Esophagus muscularis mucosa (tissue), 4 donors: ENCODE results near the gene ADD3. TPM values are rescaled to one million over a fixed set of nuclear protein-coding genes. Genes with fewer than 3 reads are reported as not detected.

Experiments
- DNase-seq: peaks from one replicate; pipeline ENCODE4 v3.0.0-alpha.2; 2017; ENCODE audit errors: extremely low spot score
- H3K27ac ChIP-seq, 4 donors: fragments of 200-600 bp; sonication (generic); replicated peaks in 1 of 4; 1 replicate in 3 of 4; 2 replicates in 1 of 4; pipeline ENCODE4 v1.5.1; 2016 to 2019; ENCODE audit warnings: mild to moderate bottlenecking in 1 of 4
- H3K27me3 ChIP-seq, 4 donors: fragments of 200-600 bp; sonication (generic); one replicate each; pipeline versions ENCODE4 v1.5.1 to v1.6.0; 2016 to 2019
- H3K36me3 ChIP-seq, 4 donors: fragments of 200-600 bp; sonication (generic); one replicate each; pipeline ENCODE4 v1.5.1; 2016 to 2019
- H3K4me1 ChIP-seq, 4 donors: fragments of 200-600 bp; sonication (generic); one replicate each; pipeline ENCODE4 v1.5.1; 2016 to 2019
- H3K4me3 ChIP-seq, 4 donors: fragments of 200-600 bp; sonication (generic); 1 replicate in 2 of 4; 2 replicates in 2 of 4; pipeline ENCODE4 v1.5.1; 2016 to 2019; ENCODE audit warnings: mild to moderate bottlenecking in 4 of 4, moderate library complexity in 1 of 4
- H3K9me3 ChIP-seq, 4 donors: fragments of 200-600 bp; sonication (generic); 1 replicate in 3 of 4; 2 replicates in 1 of 4; pipeline ENCODE4 v1.5.1; 2016 to 2019
- CTCF ChIP-seq, 3 experiments: fragments of 200-600 bp in 2 of 3; fragments of 450-650 bp in 1 of 3; sonication (generic) in 2 of 3; IDR thresholded peaks; one replicate each; pipeline ENCODE4 v1.5.1; 2017 to 2019; ENCODE audit warnings: antibody characterized with exemption in 3 of 3, mild to moderate bottlenecking in 2 of 3, moderate library complexity in 1 of 3
- EP300 ChIP-seq: sonication (generic); formaldehyde crosslinking; IDR thresholded peaks from one replicate; pipeline ENCODE4 v1.6.1; 2017; ENCODE audit warnings: antibody characterized with exemption
- POLR2A ChIP-seq: fragments of 450-650 bp; IDR thresholded peaks from one replicate; pipeline ENCODE4 v1.6.1; 2017; ENCODE audit warnings: antibody characterized with exemption, moderate library complexity, mild to moderate bottlenecking, low read depth
- POLR2AphosphoS5 ChIP-seq, 2 donors: sonication (generic); formaldehyde crosslinking; IDR thresholded peaks; one replicate each; pipeline ENCODE4 v1.6.1; 2017; ENCODE audit warnings: antibody characterized with exemption in 2 of 2
- WGBS: methylation state at CpG from one replicate; pipeline ENCODE4 v1.1.5; 2018; 5-methylcytosine and 5-hydroxymethylcytosine counted together
- intact Hi-C: fragments of 100-400 bp; cut with DNase I; formaldehyde crosslinking; loops from one replicate; pipeline ENCODE4 v1.15.1; 2023
- total RNA-seq, 4 donors: library from RNA; depleted of rRNA; stranded (reverse); fragments of >200 nt; gene quantifications; one replicate each; pipeline versions ENCODE4 v1.1.0 to v1.2.1, GENCODE V29; 2016

ADD3 gene
- total RNA-seq, 4 donors from 2014 or later = 60.1 to 228 (median 99.2) TPM

- DNase-seq = no peak
- no peaks in the 10 kb centered on the region for H3K36me3 ChIP-seq
- H3K9me3 ChIP-seq = no peaks in the 10 kb centered on the region
- H3K4me3 ChIP-seq = no peak overlapping the region
- no peak overlapping the region for H3K27ac ChIP-seq
- peaks cover 0 to 3% (median 0%) of the 10 kb centered on the region in 4 donors for H3K4me1 ChIP-seq
- intact Hi-C loops = no loop called here
- 76% methylated on average over 3 of the region's 3 CpGs for WGBS
- TF ChIP-seq CTCF (IDR thresholded peaks at IDR 0.05) = no peak
- no peak for TF ChIP-seq POLR2AphosphoS5 (IDR thresholded peaks at IDR 0.05)
- no peak for TF ChIP-seq POLR2A
- TF ChIP-seq EP300 = no peak
- H3K27me3 ChIP-seq = no peaks in the 10 kb centered on the region
Measured at GRCh38 chr10:109987452-109988211, 20.2 kb upstream of the ADD3 start.

GRCh38 chr10:109988212-109988596 lies 19.6 kb upstream of the ADD3 start:
- no peak overlapping the region for H3K27ac ChIP-seq
- 93% methylated on average over 1 of the region's 1 CpG for WGBS

GRCh38 chr10:109991266-109991855 lies 16.4 kb upstream of the ADD3 start:
- Histone ChIP-seq H3K4me1 (peaks cover 0 to 5% (median 2%) of the 10 kb centered on the region in 4 donors), H3K9me3 (no peaks in the 10 kb centered on the region), H3K27me3 (no peaks in the 10 kb centered on the region), H3K27ac (no peak overlapping the region), H3K4me3 (no peak overlapping the region), H3K36me3 (no peaks in the 10 kb centered on the region)
- no peak for DNase-seq
- intact Hi-C loops = no loop called here
- no peak for TF ChIP-seq POLR2AphosphoS5 (IDR thresholded peaks at IDR 0.05)
- no peak for TF ChIP-seq POLR2A
- 100% methylated on average over 1 of the region's 1 CpG for WGBS

More at GRCh38 chr10:109988212-109988596, 19.6 kb upstream of the ADD3 start:
- DNase-seq = no peak
- TF ChIP-seq POLR2A (no peak), EP300 (no peak), POLR2AphosphoS5 (IDR thresholded peaks at IDR 0.05) (no peak)
- H3K4me1 ChIP-seq = no peaks in the 10 kb centered on the region
- intact Hi-C loops = no loop called here
- no peak overlapping the region for H3K4me3 ChIP-seq
- H3K9me3 ChIP-seq = no peaks in the 10 kb centered on the region
- H3K36me3 ChIP-seq = no peaks in the 10 kb centered on the region
- H3K27me3 ChIP-seq = no peaks in the 10 kb centered on the region

- TF ChIP-seq CTCF (IDR thresholded peaks at IDR 0.05) (no peak), POLR2AphosphoS5 (IDR thresholded peaks at IDR 0.05) (no peak), EP300 (no peak), POLR2A (no peak)
- WGBS = 55% methylated on average over 3 of the region's 3 CpGs
- Histone ChIP-seq H3K27me3 (no peaks in the 10 kb centered on the region), H3K4me3 (no peak overlapping the region), H3K9me3 (no peaks in the 10 kb centered on the region), H3K27ac (no peak overlapping the region), H3K4me1 (peaks cover 0 to 12% (median 2%) of the 10 kb centered on the region in 4 donors), H3K36me3 (no peaks in the 10 kb centered on the region)
- no peak for DNase-seq
- intact Hi-C loops = no loop called here
Measured at GRCh38 chr10:109992485-109992884, 15.3 kb upstream of the ADD3 start.

GRCh38 chr10:109993551-109994330 lies 14.0 kb upstream of the ADD3 start:
- H3K36me3 ChIP-seq = no peaks in the 10 kb centered on the region
- H3K4me1 ChIP-seq = peaks cover 0 to 12% (median 2%) of the 10 kb centered on the region in 4 donors
- no peaks in the 10 kb centered on the region for H3K27me3 ChIP-seq
- 97% methylated on average over 7 of the region's 7 CpGs for WGBS
- TF ChIP-seq POLR2AphosphoS5 (IDR thresholded peaks at IDR 0.05) = no peak
- no peak for TF ChIP-seq CTCF (IDR thresholded peaks at IDR 0.05)
- no peak for TF ChIP-seq EP300
- TF ChIP-seq POLR2A = no peak
- no peak for DNase-seq
- no peaks in the 10 kb centered on the region for H3K9me3 ChIP-seq
- H3K4me3 ChIP-seq = no peak overlapping the region
- intact Hi-C loops = no loop called here
- no peak overlapping the region for H3K27ac ChIP-seq
